Endothelial cell of umbilical vein (primary cell): ENCODE results near the gene ANKRD44. TPM values are rescaled to one million over a fixed set of nuclear protein-coding genes. Genes with fewer than 3 reads are reported as not detected.

Experiments used
- BruUV-seq: library from RNA; stranded (reverse); fragments of 400-500 nt; replicated peaks from 2 replicates; lab custom pipeline; 2021; lab: Mats Ljungman, UMichigan
- CTCF ChIA-PET: fragments of 300-600, 350-600 bp; sonication (Branson Sonifier 250); formaldehyde crosslinking; loops from one replicate; lab custom pipeline; 2021; ENCODE audit warnings: antibody characterized with exemption, inconsistent platforms; lab: Charles Lee
- POLR2A ChIA-PET: fragments of 300-600, 350-600 bp; sonication (Branson Sonifier 250); formaldehyde crosslinking; loops from one replicate; lab custom pipeline; 2021; ENCODE audit warnings: antibody characterized with exemption, inconsistent platforms; lab: Charles Lee
- DNase-seq: peaks from one replicate; pipeline ENCODE4 v3.0.0-alpha.2; 2011; ENCODE audit warnings: low read depth, low spot score
- FAIRE-seq: peaks from 2 replicates; lab custom pipeline; 2011; peaks lifted over from hg19 to GRCh38; lab: Jason Lieb, UNC
- H2AFZ ChIP-seq: 2 replicates; pipeline ENCODE4 v1.6.0; 2012; ENCODE audit warnings: low read depth, low read length, control low read depth, inconsistent platforms
- H3K27ac ChIP-seq: 2 replicates; pipeline ENCODE4 v1.5.1; 2011; ENCODE audit warnings: low read depth, mild to moderate bottlenecking, control low read depth, low read length, moderate library complexity; ENCODE audit not compliant: insufficient read depth
- H3K27me3 ChIP-seq, 2 experiments: 2 replicates each; pipeline versions ENCODE4 v1.6.0 to v1.6.1; 2011; ENCODE audit warnings: low read length in 2 of 2, mixed read lengths in 1 of 2; ENCODE audit not compliant: control insufficient read depth in 2 of 2, insufficient read depth in 2 of 2
- H3K36me3 ChIP-seq, 2 experiments: 2 replicates in 1 of 2; 3 replicates in 1 of 2; pipeline ENCODE4 v1.5.1; 2011; ENCODE audit warnings: low read length in 2 of 2, mild to moderate bottlenecking in 1 of 2, moderate library complexity in 1 of 2; ENCODE audit not compliant: control insufficient read depth in 2 of 2, insufficient read depth in 2 of 2; ENCODE audit errors: extremely low read depth in 1 of 2
- H3K4me1 ChIP-seq: 3 replicates; pipeline ENCODE4 v1.5.1; 2011; ENCODE audit warnings: mild to moderate bottlenecking, low read length; ENCODE audit not compliant: control insufficient read depth, insufficient read depth; ENCODE audit errors: extremely low read depth
- H3K4me2 ChIP-seq: 2 replicates; pipeline ENCODE4 v1.6.1; 2011; ENCODE audit warnings: low read length, control low read depth, mixed read lengths; ENCODE audit not compliant: insufficient read depth
- H3K4me3 ChIP-seq, 3 experiments: fragments of 200-600 bp in 1 of 3; sonication (generic), shearing (Covaris generic) in 1 of 3; replicated peaks in 1 of 3; 2 replicates each; pipeline ENCODE4 v1.5.1; 2011 to 2016; ENCODE audit warnings: control low read depth in 3 of 3, low read length in 3 of 3, mild to moderate bottlenecking in 2 of 3, inconsistent platforms in 1 of 3, low read depth in 1 of 3, moderate library complexity in 1 of 3; ENCODE audit not compliant: insufficient read depth in 1 of 3
- H3K79me2 ChIP-seq: 2 replicates; pipeline ENCODE4 v1.6.0; 2012; ENCODE audit warnings: low read length, inconsistent platforms; ENCODE audit not compliant: control insufficient read depth, insufficient read depth
- H3K9ac ChIP-seq: replicated peaks from 2 replicates; pipeline ENCODE3; 2011; ENCODE audit warnings: low read length, control low read depth; ENCODE audit not compliant: insufficient read depth; ENCODE audit errors: extremely low read depth
- H3K9me1 ChIP-seq: replicated peaks from 3 replicates; pipeline ENCODE4 v1.6.0; 2011; ENCODE audit warnings: mild to moderate bottlenecking, low read length; ENCODE audit not compliant: control insufficient read depth, insufficient read depth; ENCODE audit errors: extremely low read depth
- H3K9me3 ChIP-seq: replicated peaks from 2 replicates; pipeline ENCODE4 v1.5.1; 2012; ENCODE audit warnings: low read length, inconsistent platforms; ENCODE audit not compliant: control insufficient read depth, insufficient read depth
- H4K20me1 ChIP-seq: replicated peaks from 2 replicates; pipeline ENCODE3; 2011; ENCODE audit warnings: mild to moderate bottlenecking, low read length; ENCODE audit not compliant: control insufficient read depth, insufficient read depth; ENCODE audit errors: extremely low read depth
- EZH2 ChIP-seq: IDR thresholded peaks from 2 replicates; pipeline ENCODE4 v1.6.1; 2012; ENCODE audit warnings: borderline replicate concordance, low read depth, mild to moderate bottlenecking, moderate library complexity, low read length, inconsistent platforms; ENCODE audit not compliant: severe bottlenecking
- FOS ChIP-seq: IDR thresholded peaks from 2 replicates; pipeline ENCODE4 v1.6.1; 2011; ENCODE audit warnings: mild to moderate bottlenecking, low read length, moderate library complexity, borderline replicate concordance; ENCODE audit not compliant: insufficient read depth
- GATA2 ChIP-seq: IDR thresholded peaks from 2 replicates; pipeline ENCODE4 v1.7.0; 2011; ENCODE audit warnings: low read depth, mild to moderate bottlenecking, moderate library complexity, mixed read lengths, low read length; ENCODE audit not compliant: insufficient read length, insufficient read depth
- JUN ChIP-seq: IDR thresholded peaks from 2 replicates; pipeline ENCODE4 v1.6.1; 2011; ENCODE audit warnings: borderline replicate concordance, low read depth; ENCODE audit not compliant: insufficient read length, insufficient read depth
- MAX ChIP-seq: IDR thresholded peaks from 2 replicates; pipeline ENCODE4 v1.6.1; 2011; ENCODE audit not compliant: insufficient read depth, insufficient read length
- MYC ChIP-seq: IDR thresholded peaks from one replicate; pipeline ENCODE4 v1.6.1; 2011; ENCODE audit warnings: mild to moderate bottlenecking, low read depth, low read length
- POLR2A ChIP-seq: IDR thresholded peaks from 2 replicates; pipeline ENCODE4 v1.6.1; 2012; ENCODE audit warnings: low read depth, mild to moderate bottlenecking, control low read depth, low read length
- POLR2AphosphoS5 ChIP-seq: IDR thresholded peaks from 2 replicates; pipeline ENCODE4 v1.6.1; 2012; ENCODE audit warnings: low read depth, mild to moderate bottlenecking, control low read depth, low read length, moderate library complexity; ENCODE audit not compliant: insufficient read depth
- dilution Hi-C: fragments of 300-500 bp; cut with MboI; formaldehyde crosslinking; loops from one replicate; pipeline ENCODE4 v1.15.0; 2019; ENCODE audit warnings: low sequenced_read_pairs; ENCODE audit not compliant: extremely low pct_ligation_motif_present
- intact Hi-C: fragments of 100-400 bp; cut with micrococcal nuclease; formaldehyde crosslinking; loops from one replicate; pipeline ENCODE4 v1.10.0; 2022
- polyA plus RNA-seq, 4 experiments: library from polyadenylated mRNA; depleted of rRNA in 3 of 4; stranded (reverse) in 3 of 4; unstranded in 1 of 4; fragments of >200 nt; gene quantifications; 2 replicates each; pipeline versions ENCODE4 v1.2.1 to v1.2.3, GENCODE V29; 2011 to 2012; ENCODE audit warnings: missing spikeins in 1 of 4
- total RNA-seq: library from RNA; stranded (reverse); gene quantifications from 2 replicates; pipeline ENCODE4 v1.2.3, GENCODE V29; 2021

Gene ANKRD44
- total and polyA plus RNA-seq, 2 donors (not counting 3 experiments of a cell fraction or from before 2014, with no cell fraction given), result 3.4 to 6.1 TPM

GRCh38 chr2:197181491-197181890, 129.1 kb downstream of the ANKRD44 start:
- Histone ChIP-seq H3K9me1 (no peaks in the 10 kb centered on the region), H3K4me1 (peaks cover 15% of the 10 kb centered on the region), H3K9me3 (no peaks in the 10 kb centered on the region), H3K4me3 (no peak overlapping the region), H4K20me1 (no peaks in the 10 kb centered on the region), H3K9ac (no peak overlapping the region), H3K79me2 (no peaks in the 10 kb centered on the region), H3K27ac (no peak overlapping the region), H3K27me3 (no peaks in the 10 kb centered on the region), H2AFZ (no peak overlapping the region), H3K4me2 (no peak overlapping the region), H3K36me3 (no peaks in the 10 kb centered on the region)
- no TSS peak for BruUV-seq
- intact Hi-C loops (loop anchor here (2.0 kb wide), 1 partner anchor 255 kb away; the partner anchor contains the start of gene PGAP1), dilution Hi-C loops (no loop called here)
- POLR2A ChIA-PET, result no interaction called here
- DNase-seq, result no peak
- CTCF ChIA-PET, result interaction anchor here (1.2 to 5.0 kb wide), 4 partner anchors 12 to 68 kb away, joined by 3 to 58 read pairs (median 16); no protein-coding TSS in a partner anchor
- no peak for FAIRE-seq
- TF ChIP-seq MAX (no peak), GATA2 (peak; percentile 17)

- peaks cover 15% of the 10 kb centered on the region for H3K4me1 ChIP-seq
- dilution Hi-C loops, result no loop called here
- POLR2A ChIA-PET, result no interaction called here
- CTCF ChIA-PET, result interaction anchor here (0.7 to 5.0 kb wide), 4 partner anchors 11 to 67 kb away, joined by 3 to 58 read pairs (median 12); no protein-coding TSS in a partner anchor
- TF ChIP-seq FOS, result peak; percentile 72
- peak; percentile 20 for TF ChIP-seq MYC
- TF ChIP-seq GATA2, result peak; percentile 60
- TF ChIP-seq MAX, result no peak
- TF ChIP-seq POLR2A, result no peak
- TF ChIP-seq EZH2, result no peak
- peak; percentile 83 for TF ChIP-seq POLR2AphosphoS5
- peak; percentile 22 for TF ChIP-seq JUN
- H3K27me3 ChIP-seq, result no peaks in the 10 kb centered on the region
- H3K4me2 ChIP-seq, result no peak overlapping the region
- no peak overlapping the region for H3K4me3 ChIP-seq
- no peaks in the 10 kb centered on the region for H3K36me3 ChIP-seq
- no peaks in the 10 kb centered on the region for H3K9me3 ChIP-seq
- H3K27ac ChIP-seq, result peak overlapping the region; percentile 76
- no TSS peak for BruUV-seq
- H4K20me1 ChIP-seq, result no peaks in the 10 kb centered on the region
- DNase-seq (peak; percentile 82), FAIRE-seq (peak; percentile 95)
- no peaks in the 10 kb centered on the region for H3K79me2 ChIP-seq
- no peak overlapping the region for H3K9ac ChIP-seq
- peak overlapping the region; percentile 8 for H2AFZ ChIP-seq
- intact Hi-C loops, result loop anchor here (1.0 to 2.0 kb wide), 3 partner anchors 21 to 253 kb away; partner anchors contain the start of gene PGAP1
- H3K9me1 ChIP-seq, result no peaks in the 10 kb centered on the region
Observed at GRCh38 chr2:197179744-197180498, 130.7 kb downstream of the ANKRD44 start.
